Stimulated activated CD4-positive, alpha-beta T cell treated with anti-CD3 and anti-CD28 coated beads, Interleukin-1b, Interleukin-23, amount 100 ng/mL, for 24 hours (primary cell): ENCODE data around the gene ZNF784.

Source experiments
- DNase-seq, 4 experiments: peaks; one replicate each; pipeline ENCODE4 v3.0.0-alpha.2; 2020; ENCODE audit warnings: low read depth in 4 of 4, low spot score in 1 of 4

The ZNF784 gene

DNA sequence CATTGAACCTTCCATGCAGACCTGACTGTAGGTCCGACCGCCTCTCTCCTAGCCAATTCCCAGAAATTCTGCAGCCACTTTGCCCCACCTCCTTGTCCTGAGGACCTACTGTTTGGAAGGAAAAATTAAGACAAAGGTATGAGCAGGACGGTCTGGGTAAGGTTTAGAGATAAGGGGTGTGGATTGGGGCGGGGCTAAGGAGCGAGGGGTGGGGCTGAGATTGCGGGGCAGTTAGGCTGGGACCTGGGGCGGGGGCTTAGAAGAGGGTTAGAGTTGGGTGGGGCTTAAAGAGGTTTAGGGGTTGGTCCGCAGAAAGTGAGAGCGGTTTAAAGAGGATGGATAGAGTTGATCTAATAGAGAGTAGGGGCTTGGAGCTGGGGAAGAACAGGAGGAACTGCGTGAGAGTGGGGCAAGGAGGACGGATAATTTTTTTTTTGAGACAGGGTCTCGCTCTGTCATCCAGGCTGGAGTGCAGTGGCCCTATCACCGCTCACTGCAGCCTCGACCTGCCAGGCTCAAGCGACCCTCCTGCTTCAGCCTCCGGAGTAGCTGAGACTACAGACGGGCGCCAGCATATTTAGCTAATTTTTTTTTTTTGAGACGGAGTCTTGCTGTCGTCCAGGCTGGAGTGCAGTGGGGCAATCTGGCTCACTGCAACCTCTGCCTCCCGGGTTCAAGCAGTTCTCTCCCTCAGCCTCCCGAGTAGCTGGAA is 20.6 kb downstream of the ZNF784 start:
- no peak for DNase-seq

DNA sequence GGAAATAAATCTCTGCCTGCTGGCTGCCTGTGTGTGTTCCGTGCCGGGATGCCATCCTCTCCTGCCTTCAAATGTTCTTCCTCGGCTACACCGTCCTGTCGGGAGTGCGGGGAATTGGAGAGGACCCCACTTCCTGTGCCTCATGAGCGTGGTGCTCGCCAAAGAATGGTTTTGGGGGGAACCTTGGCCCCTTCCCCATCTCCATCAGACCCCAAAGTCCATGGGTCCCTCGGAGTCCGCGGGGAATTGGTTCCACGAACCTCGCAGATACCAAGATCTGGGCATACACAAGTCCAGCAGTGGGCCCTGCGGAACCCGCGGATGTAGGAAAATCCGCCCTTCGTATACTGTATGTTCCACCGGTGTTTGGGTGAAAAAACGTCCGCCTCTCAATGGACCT is 21.3 kb downstream of the ZNF784 start:
- no peak for DNase-seq

DNA sequence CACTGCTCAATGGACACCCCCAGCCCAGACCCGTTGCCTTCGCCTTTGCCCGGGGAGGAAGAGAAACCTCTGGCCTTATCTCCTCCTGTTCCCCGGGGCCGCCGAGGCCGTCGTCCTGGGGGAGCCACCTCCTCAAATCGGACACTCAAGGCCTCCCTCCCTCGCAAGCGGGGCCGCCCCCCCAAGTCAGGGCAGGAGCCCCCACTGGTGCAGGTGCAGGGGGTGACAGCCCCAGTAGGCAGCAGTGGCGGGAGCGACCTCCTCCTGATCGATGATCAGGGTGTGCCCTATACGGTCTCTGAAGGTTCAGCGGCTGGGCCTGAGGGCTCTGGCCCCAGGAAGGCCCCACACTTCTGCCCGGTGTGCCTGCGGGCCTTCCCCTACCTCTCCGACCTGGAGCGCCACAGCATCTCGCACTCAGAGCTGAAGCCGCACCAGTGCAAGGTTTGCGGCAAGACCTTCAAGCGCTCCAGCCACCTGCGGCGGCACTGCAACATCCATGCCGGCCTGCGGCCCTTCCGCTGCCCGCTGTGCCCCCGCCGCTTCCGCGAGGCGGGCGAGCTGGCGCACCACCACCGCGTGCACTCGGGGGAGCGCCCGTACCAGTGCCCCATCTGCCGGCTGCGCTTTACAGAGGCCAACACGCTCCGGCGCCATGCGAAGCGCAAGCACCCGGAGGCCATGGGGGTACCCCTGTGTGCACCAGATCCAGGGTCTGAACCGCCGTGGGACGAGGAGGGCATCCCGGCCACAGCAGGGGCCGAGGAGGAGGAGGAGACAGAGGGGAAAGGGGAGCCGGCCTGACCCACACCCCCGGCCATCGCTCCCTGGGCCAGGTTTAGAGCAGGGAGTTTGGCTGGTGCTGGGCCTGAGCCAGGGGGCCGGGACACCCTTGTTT is 22.0 kb downstream of the ZNF784 start:
- DNase-seq: no peak

DNA sequence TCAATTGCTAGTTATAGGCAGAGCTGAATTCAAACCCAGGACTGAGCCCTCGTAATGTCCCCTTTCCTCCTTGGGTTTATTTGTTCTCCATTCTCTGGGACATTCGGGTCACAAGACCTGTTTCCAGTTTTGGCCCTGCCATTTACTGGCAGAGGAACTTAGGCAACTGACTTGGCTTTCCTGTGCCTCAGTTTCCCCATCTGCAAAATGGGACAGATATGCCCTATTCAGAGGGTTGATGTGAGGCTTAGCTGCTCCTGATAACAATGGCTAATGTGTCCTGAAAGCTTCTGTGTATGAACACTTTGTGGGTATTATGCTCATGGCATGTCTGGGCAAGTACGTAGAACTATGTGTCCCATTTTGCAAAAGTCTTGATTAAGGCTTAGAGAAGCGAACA is 23.3 kb downstream of the ZNF784 start:
- DNase-seq: no peak

DNA sequence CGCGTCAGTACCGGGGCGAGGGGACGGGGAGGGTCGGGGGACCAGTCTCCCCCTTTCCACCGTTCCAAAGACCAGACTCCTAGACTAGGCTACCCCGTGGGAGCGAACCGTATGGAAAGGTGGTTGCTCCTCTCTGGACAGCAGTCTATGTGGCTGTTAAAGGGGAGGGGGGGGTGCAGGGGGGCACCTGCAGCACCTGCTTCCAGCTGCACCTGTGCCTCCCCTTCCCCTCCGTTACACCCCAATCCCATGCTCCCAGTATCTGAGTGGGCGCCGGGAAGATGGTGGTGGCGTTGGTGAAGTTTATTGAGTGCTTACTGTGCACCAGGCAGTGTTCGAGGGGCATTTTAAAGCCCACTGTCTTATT is 23.7 kb downstream of the ZNF784 start:
- no peak for DNase-seq

DNA sequence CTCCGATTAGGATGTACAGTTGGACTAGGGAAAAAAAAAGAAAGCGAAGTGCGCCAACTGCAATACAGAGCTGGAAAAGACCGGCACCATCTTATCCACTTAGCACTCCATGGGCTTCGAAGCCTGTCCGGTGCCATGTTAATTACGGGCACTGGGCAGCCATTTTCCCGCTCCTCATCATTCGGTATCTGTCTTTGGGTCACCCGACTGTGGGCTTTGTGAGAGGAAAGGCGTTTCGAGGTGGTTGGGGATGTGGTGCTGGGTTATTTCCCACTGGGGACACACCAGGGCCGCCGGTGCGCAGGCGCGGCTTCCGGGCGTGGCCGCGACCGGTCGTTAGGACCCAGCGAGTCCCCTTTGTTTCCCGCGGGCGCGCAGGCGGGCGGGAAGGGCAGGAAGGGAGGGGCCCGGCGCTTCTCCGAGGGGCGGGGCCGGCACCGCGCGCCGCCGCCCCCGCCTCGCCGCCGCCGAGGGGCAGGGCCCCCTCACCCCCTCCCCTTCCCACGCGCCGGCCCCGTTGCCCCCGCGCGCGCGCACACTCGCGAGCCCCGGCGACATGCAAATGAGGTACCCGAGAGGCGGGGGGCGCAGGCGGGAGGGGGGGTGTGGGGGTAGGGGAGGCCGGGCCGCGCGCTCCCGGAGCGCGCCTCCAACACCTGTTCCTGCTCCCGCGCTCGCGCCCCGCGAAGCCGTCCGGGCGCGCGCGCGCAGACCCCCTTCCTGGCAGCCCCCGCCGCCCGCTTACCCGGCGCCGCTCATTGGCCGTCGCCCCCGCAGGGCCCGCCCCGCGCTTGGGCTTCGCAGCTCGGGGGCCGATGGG is 24.3 kb downstream of the ZNF784 start, which contains the start of gene ZNF524:
Gene ZNF524, plus strand, starts transcription at position 447 of the 820 bp plus-strand sequence. CDS start 1,825 bp downstream, outside the sequence.
- DNase-seq: peak; percentile 62 to 77 (median 70)

DNA sequence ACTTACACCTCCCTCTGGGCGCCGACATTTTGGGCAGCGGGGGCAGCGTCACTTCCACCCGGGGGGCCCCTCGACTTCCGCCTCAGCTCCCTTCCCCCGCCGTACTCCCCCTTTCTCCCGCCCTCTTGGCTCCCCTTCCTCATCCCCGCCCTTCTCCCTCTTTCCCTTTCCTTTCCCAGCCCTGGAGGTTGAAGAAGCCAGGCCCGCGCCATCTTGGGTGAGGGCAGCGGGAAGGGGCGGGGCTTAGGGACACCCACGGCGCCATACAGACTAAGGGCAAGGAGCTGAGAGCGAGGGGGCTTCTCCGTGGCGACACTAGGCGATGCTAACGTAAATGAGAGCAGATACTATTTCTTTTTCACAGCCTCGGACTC is 24.9 kb downstream of the ZNF784 start, which contains the start of gene FIZ1:
Gene FIZ1, minus strand, starts transcription at position 50 of the 374 bp plus-strand sequence. CDS start 1,652 bp downstream, outside the sequence.
- DNase-seq: peak; percentile 86 to 96 (median 92)

DNA sequence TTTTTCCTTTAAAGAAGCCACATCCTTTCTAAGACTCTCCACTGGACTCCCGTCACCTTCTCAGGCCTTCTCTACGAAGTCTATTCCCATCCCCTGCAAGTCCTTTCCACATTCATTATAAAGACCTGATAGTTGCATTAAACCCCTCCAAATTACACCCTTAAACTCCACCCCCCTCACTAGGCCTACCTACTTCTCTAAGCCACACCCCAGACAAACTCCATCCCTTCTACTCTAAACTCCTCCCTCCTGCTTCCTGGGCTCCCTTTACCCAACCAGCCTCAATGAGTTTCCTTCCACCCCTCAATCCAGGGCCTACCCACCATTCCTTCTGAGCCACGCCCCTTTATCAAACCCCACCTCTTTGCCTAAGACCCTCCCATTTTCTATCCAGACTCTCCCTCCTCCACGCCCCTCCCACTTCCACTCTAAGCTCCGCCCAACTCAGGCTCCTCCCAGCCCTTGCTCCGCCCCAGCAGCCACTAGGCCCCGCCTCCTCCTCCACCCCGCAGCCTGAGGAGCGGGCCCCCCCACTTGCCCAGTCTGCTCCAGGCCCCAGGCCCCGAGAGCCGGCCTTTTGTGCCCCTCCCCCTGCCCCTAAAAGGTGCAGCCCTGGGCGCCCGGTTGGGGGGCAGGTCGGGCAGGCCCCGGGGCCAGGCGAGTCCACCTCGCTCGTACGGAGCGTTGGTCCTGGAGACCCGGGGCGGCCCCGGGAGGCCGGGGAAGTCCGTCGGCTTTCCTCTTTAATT is 25.5 kb downstream of the ZNF784 start:
- peak; percentile 73 to 96 (median 88) for DNase-seq

DNA sequence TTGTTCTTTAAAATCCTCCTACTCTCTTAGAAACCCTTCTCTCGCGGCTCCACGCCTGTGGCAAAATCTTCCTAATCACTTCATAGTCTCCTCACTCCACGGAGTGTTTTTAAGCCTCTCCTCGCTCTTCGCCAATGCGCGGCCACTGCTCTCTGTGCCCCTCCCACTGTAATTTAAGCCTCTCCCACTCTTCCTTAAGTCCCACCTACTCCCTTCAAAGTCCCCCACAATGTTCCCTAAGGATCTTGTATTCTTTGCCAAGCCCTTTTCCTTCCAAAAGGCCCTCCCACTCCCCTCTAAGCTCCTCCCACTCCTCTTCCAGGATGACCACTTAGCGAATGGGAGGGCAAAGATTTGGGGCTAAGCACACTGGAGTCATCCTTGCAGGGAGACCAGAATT is 26.3 kb downstream of the ZNF784 start:
- no peak for DNase-seq

DNA sequence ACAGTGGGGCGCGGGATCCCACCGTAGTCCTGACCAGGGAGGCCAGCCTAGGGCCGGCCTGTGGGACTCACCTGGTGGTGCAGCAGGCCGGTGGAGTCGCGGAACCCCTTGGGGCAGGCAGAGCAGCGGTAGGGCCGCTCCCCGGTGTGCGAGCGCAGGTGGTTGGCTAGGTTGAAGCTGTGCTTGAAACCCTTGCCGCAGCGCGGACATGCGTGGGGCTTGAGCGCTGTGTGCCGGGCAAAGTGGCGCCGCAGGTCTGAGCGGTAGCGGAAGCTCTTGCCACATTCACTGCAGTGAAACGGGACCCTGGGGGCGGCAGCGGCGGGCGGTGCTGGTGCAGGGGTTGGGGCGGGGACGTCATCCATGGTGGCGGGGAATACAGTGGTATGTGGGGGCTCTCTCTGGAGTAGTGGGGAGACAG is 26.9 kb downstream of the ZNF784 start:
- DNase-seq: no peak

DNA sequence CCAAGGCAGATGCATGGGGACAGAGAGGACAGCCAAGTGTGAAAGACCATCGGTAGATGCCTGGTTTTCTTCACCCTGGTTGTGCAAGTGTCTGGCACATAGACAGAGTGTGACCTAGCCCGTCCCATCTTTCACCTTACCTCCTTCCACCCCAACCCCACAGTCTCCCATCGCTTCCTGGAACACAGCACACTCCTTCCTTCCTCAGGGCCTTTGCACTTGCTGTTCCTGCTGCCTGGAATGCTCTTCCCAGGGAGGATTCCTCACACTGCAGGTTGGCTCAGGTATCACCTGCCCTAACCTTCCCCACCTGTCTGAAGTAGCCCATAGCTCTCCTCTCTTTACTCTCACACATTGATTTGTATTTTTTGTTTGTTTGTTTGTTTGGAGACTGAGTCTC is 28.1 kb downstream of the ZNF784 start:
- DNase-seq: no peak

DNA sequence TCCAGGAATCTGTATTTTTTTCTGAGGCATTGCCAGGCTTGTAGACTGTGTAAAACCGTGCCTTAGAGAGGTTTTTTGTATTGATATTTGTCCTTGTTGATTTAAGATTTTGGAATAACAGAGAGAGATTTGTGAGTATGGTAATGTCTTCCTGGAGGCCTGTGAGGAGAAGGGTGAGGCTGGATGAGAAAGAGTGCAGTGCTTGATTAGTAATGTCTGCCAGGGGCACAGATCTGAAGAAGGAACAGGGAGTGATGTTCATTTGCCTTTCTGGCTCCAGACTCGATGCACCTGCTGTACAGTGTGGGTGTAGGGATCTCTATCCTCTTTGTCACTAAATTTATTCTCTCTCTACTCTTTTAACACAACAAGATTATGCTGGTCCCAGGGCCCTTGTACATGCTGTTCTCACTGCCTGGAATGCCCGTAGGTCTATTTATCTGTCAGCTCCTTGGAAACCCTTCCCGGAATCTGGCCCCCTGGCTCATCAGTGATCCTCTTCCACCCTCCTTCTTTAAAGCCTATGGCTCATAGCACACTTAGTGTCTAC is 29.3 kb downstream of the ZNF784 start:
- no peak for DNase-seq

DNA sequence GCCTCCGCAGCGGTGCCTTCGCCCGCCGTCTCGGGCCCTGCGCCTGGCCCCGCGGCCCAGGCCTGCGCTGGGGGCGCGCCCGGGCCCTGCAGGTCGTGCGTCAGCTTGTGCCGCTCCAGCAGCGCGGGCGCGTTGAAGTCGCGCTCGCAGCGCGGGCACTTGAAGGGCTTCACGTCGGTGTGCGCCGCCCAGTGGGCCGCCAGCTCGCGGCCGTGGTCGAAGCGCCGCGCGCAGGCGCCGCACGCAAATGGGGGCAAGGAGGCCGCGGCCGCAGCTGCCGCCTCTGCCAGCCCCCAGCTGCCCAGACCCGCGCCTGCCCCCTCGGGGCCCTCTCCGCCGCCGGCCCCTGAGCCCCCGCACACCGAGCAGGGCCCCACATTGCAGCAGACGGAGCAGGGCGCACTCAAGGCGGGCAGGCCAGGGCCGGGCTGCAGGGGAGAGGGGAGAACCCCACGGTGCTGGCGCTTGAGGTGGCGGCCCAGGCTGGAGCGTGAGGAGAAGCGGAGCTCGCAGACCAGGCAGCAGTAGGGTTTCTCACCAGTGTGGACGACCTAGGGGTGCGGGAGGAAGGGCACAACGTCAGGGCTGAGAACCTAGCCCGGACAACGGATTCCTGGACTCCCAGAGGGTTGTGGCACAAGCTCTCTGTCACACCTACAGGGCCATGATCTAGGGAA is 31.1 kb downstream of the ZNF784 start:
- DNase-seq: no peak

DNA sequence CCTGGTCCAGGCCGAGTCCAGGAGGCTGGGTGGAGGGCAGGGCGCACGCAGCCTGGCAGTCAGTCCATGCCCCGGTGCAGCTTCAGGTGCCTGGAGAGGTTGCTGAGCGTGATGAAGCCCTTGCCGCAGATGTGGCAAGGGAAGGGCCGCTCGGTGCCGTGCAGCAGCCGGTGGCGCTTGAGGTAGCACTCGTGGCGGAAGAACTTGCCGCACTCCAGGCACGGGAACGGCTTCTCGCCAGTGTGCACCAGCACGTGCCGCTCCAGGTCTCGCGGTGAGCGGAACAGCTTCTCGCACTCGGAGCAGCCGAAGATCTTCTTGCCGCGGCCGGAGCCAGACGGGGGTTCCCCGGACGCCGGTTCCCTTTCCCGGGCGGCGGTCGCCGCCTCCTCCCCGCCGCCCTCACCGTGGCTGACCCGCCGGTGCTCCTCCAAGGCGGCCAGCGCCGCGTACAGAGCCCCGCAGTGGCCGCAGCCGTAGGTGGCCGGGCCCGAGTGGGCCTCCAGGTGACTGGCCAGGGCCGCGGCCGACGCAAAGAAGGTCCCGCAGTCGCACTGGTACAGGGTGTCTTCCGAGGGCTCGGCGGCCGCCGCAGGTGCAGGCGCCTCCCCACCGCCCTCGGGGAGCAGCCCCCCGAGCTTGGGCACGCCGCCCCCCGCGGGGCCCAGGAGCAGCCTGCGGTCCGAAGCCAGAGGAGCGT is 31.8 kb downstream of the ZNF784 start:
- no peak for DNase-seq

DNA sequence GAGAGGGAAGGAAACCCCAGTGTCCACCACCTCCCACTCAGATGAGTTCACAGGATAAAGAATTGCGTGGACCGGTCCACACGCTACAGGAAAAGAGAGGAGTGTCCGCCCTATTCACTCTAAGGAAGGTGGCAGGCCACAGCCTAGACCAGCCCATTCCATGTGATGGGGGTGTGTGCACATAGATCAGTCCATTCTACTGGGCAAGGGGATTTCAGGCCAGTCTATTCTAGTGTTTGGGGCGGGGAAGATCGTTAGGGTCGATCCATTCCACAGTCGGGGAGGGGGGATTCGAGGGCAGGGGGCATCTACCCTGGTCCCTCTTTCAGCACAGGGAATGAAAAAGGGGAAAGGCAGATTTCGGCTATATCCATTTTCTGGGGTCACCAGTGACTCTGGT is 32.8 kb downstream of the ZNF784 start:
- DNase-seq: no peak

DNA sequence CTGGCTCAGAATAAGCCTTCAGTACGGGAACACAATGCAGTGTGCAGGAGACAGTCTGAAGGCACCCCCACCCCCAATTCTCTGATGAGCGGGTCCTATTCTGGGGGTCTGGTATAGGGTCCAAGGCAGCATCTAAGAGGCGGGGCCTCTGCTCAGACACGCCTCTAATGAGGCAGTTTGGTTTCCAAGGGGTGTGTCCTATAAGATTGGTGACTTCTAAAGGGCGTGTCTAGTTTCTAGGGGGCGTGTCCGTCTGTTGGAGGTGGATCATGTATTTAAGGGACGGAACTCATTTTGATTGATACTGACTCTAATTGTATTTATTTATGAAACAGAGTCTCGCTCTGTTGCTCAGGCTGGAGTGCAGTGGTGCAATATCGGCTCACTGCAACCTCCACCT is 33.7 kb downstream of the ZNF784 start:
- DNase-seq: no peak

DNA sequence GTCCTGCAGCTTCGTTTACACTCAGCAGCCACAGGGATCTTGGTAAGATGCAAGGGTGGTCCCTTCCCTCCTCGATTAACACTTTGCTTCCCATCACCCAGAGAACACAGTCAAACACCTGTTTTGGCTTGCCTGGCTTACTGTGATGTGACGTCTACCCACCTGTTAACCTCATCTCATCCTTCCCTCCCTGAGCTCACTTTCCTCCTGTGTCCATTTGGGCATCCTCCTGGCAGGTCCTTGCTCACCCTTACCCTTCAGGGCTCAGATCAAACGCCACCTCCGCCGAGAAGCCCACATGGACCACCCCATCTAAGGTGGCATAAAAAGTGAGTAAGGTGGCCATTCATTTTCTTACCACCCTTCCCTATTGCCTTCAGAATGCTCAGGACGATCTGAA is 34.3 kb downstream of the ZNF784 start:
- DNase-seq: no peak

DNA sequence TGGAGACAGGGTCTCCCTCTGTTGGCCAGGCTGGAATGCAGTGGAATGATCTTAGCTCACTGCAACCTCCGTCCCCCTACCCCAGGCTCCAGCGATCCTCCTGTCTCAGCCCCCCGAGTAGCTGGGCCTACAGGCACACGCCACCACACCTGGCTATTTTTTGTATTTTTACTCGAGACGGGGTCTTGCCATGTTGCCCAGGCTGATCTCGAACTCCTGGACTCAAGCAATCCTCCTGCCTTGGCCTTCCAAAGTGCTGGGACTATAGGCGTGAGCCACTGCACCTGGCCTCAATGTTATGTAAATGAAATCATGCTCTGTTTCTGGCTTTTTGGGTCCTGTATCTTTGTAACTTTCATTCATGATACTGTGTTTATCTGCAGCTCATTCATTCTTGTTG is 35.6 kb downstream of the ZNF784 start:
- DNase-seq: no peak

DNA sequence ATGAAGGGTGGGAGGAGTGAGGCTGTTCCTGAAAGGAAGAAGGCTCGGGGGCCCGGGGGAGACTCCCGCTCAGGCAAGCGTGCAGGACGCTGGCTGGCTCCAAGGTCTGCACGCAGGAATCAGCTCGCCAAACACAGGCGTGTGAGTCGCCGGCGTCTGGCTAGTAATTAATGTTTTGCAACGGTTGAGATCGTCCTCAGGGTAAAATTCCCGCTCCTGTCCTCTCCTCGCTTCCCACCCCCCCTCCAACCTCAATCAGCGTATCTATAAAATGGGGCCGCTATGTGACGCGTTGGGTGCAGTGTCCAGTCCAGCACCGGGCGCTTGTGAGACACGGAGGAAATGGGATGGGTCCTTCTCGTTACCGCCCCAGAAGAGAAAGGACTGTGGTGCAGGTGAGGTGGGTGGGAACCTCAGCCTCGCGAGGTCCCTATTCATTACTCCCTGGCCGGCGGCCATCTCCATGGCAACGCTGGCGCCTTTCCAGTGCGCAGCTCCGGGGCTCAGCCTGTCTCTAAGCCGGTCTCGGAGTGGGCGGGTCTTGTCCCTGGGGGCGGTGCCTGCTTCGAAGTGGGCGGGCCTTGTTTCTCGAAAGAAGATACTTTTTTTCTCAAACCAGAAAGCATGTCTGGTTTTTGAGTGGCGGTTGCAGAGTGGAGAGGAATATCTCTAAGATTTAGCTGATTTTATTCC is 37.2 kb downstream of the ZNF784 start:
- peak; percentile 86 to 95 (median 89) for DNase-seq
